OCI-LY3 (cell line): ENCODE results near the gene SH3GL3.

Experiments
- H2AFZ ChIP-seq: fragments of 200-600, 300-600 bp; shearing (Covaris generic); 2 replicates; pipeline ENCODE4 v1.6.0; 2014; ENCODE audit warnings: antibody characterized with exemption, low read depth, low read length
- H3K27ac ChIP-seq: fragments of 200-600, 300-600 bp; sonication (generic); 2 replicates; pipeline ENCODE4 v1.5.1; 2014; ENCODE audit warnings: mild to moderate bottlenecking, low read length, moderate library complexity, mixed read lengths
- H3K27me3 ChIP-seq: fragments of 200-600, 300-600 bp; sonication (generic); 2 replicates; pipeline ENCODE4 v1.6.1; 2014; ENCODE audit warnings: low read depth, low read length, mixed read lengths
- H3K36me3 ChIP-seq: fragments of 200-600, 300-600 bp; sonication (generic); replicated peaks from 2 replicates; pipeline ENCODE3; 2014; ENCODE audit warnings: low read depth, low read length, mixed read lengths
- H3K4me1 ChIP-seq: fragments of 300-600, 200-600 bp; sonication (generic); 2 replicates; pipeline ENCODE4 v1.6.1; 2014; ENCODE audit warnings: low read length, mixed read lengths
- H3K4me2 ChIP-seq: fragments of 200-600, 300-600 bp; sonication (generic); 2 replicates; pipeline ENCODE4 v1.6.1; 2014; ENCODE audit warnings: low read length, mixed read lengths
- H3K4me3 ChIP-seq: fragments of 300-600, 200-600 bp; sonication (generic); 2 replicates; pipeline ENCODE4 v1.5.1; 2014; ENCODE audit warnings: antibody characterized with exemption, mild to moderate bottlenecking, low read length, moderate library complexity
- H3K79me2 ChIP-seq: fragments of 300-600, 200-600 bp; shearing (Covaris generic); 2 replicates; pipeline ENCODE4 v1.6.1; 2014; ENCODE audit warnings: mild to moderate bottlenecking, low read length, mixed read lengths
- H3K9ac ChIP-seq: fragments of 300-600, 200-600 bp; shearing (Covaris generic); 2 replicates; pipeline ENCODE4 v1.6.0; 2014; ENCODE audit warnings: mild to moderate bottlenecking, low read length, moderate library complexity
- H3K9me3 ChIP-seq: fragments of 200-600, 300-600 bp; shearing (Covaris generic); 2 replicates; pipeline ENCODE4 v1.6.1; 2014; ENCODE audit warnings: low read length, mixed read lengths; ENCODE audit not compliant: insufficient read depth
- H4K20me1 ChIP-seq: fragments of 200-600, 300-600 bp; sonication (generic); 2 replicates; pipeline ENCODE4 v1.6.1; 2016; ENCODE audit warnings: low read length, mixed read lengths; ENCODE audit not compliant: insufficient read depth
- CTCF ChIP-seq: fragments of 200-600, 300-600 bp; sonication (generic); IDR thresholded peaks from 2 replicates; pipeline ENCODE4 v1.5.1; 2014; ENCODE audit warnings: antibody characterized with exemption, low read length, low read depth
- EZH2phosphoT487 ChIP-seq: fragments of 200-600 bp; shearing (Covaris generic); IDR thresholded peaks from 2 replicates; pipeline ENCODE4 v1.6.1; 2018; ENCODE audit warnings: antibody characterized with exemption, mixed run types, low read depth

SH3GL3 gene

GRCh38 chr15:83545804-83546511 lies 98.8 kb downstream of the SH3GL3 start:
- no peak overlapping the region for H3K4me2 ChIP-seq
- no peaks in the 10 kb centered on the region for H3K79me2 ChIP-seq
- no peaks in the 10 kb centered on the region for H3K36me3 ChIP-seq
- H2AFZ ChIP-seq, result no peak overlapping the region
- H3K27ac ChIP-seq, result no peak overlapping the region
- peaks cover 25% of the 10 kb centered on the region for H3K27me3 ChIP-seq
- H3K4me3 ChIP-seq, result no peak overlapping the region
- H3K9ac ChIP-seq, result no peak overlapping the region
- no peaks in the 10 kb centered on the region for H3K4me1 ChIP-seq
- H4K20me1 ChIP-seq, result no peaks in the 10 kb centered on the region
- H3K9me3 ChIP-seq, result no peaks in the 10 kb centered on the region
- TF ChIP-seq EZH2phosphoT487 (no peak), CTCF (no peak)

- Histone ChIP-seq H3K9me3 (no peaks in the 10 kb centered on the region), H3K4me2 (no peak overlapping the region), H4K20me1 (no peaks in the 10 kb centered on the region), H3K79me2 (no peaks in the 10 kb centered on the region), H3K9ac (no peak overlapping the region), H3K36me3 (no peaks in the 10 kb centered on the region), H3K27ac (no peak overlapping the region), H3K4me3 (no peak overlapping the region), H2AFZ (no peak overlapping the region), H3K27me3 (peaks cover 30% of the 10 kb centered on the region), H3K4me1 (no peaks in the 10 kb centered on the region)
- TF ChIP-seq EZH2phosphoT487 (no peak), CTCF (no peak)
Observed at GRCh38 chr15:83546512-83546888, 99.4 kb downstream of the SH3GL3 start.

- no peak for TF ChIP-seq EZH2phosphoT487
- no peak for TF ChIP-seq CTCF
- Histone ChIP-seq H4K20me1 (no peaks in the 10 kb centered on the region), H3K4me1 (no peaks in the 10 kb centered on the region), H3K36me3 (no peaks in the 10 kb centered on the region), H2AFZ (no peak overlapping the region), H3K9me3 (no peaks in the 10 kb centered on the region), H3K27me3 (peaks cover 34% of the 10 kb centered on the region), H3K4me3 (no peak overlapping the region), H3K27ac (no peak overlapping the region), H3K79me2 (no peaks in the 10 kb centered on the region), H3K9ac (no peak overlapping the region), H3K4me2 (no peak overlapping the region)
Observed at GRCh38 chr15:83547168-83547567, 100.0 kb downstream of the SH3GL3 start.

GRCh38 chr15:83549623-83550022 lies 102.5 kb downstream of the SH3GL3 start:
- Histone ChIP-seq H3K4me2 (no peak overlapping the region), H4K20me1 (no peaks in the 10 kb centered on the region), H3K36me3 (no peaks in the 10 kb centered on the region), H2AFZ (no peak overlapping the region), H3K27ac (no peak overlapping the region), H3K9me3 (no peaks in the 10 kb centered on the region), H3K27me3 (peaks cover 21% of the 10 kb centered on the region), H3K4me1 (no peaks in the 10 kb centered on the region), H3K79me2 (no peaks in the 10 kb centered on the region), H3K9ac (no peak overlapping the region), H3K4me3 (no peak overlapping the region)
- TF ChIP-seq CTCF (no peak), EZH2phosphoT487 (no peak)
